Measurements from ENCODE around the gene ISLR2. TPM values are rescaled to one million over a fixed set of nuclear protein-coding genes. Genes with fewer than 3 reads are reported as not detected.
A peak's percentile ranks its signal among the peaks of the same experiment; 100 is the strongest.

The ISLR2 gene
- total RNA-seq, 1 experiment from 2014 or later, result 0.17 TPM

DNA sequence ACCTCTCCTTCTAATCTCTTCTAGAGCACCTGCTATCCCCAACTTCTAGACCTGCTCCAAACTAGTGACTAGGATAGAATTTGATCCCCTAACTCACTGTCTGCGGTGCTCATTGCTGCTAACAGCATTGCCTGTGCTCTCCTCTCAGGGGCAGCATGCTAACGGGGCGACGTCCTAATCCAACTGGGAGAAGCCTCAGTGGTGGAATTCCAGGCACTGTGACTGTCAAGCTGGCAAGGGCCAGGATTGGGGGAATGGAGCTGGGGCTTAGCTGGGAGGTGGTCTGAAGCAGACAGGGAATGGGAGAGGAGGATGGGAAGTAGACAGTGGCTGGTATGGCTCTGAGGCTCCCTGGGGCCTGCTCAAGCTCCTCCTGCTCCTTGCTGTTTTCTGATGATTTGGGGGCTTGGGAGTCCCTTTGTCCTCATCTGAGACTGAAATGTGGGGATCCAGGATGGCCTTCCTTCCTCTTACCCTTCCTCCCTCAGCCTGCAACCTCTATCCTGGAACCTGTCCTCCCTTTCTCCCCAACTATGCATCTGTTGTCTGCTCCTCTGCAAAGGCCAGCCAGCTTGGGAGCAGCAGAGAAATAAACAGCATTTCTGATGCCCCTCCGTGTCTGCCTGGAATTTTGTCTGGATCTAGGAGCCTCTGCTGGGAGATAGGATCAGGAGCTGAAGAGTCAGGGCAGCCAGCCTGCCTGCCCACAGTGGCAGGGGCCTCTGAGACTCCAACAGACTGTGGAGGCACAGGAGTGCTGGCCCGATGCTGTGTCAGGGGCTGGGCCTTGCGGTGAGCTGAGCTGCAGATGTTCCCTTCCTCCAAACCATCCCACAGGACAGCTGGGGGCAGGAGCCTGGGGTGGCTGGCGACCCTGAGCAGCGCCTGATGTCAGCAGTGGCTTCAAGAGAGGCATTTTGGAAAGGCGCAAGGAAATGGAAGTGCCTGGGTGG, 46.2 kb downstream of the ISLR2 start:
- DNase-seq (ENCODE audit: low read depth), result no peak

DNA sequence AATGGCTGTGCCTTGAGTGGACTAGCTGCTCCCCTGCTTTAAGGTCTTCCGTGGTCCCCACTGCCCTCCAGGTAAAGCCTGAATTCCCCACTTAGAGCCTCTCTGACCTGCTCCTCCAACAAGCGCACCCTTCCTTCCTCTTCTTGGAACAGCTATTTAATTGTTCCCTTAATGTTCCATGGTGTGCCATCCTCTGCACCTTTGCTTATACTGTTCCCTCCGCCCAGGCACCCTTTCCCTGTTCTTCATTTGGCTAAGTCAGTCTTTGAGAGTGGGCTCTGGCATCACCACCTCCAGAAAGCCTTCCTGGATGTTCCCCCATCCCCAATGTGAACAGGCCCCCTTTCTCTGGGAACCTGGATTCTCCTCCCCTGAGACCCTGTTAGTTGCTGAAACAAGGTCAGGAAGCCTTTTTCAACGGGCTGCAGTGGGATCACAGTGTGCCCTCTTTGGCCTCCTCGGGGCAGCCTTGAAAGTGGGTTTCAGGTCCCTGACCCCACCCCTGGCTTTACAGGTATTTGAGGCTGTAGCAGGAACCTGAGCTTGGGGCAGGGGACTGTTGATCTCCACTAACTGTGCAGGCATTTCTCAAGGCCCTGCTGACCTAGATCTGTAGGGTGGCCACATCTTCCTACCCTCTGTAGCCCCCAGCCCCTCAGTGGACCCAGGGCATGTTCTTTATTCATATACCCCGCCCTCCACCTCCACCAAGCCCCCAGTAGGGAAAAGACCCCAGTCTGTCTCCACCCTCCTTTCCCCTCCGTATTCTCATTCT, 48.1 kb downstream of the ISLR2 start:
- DNase-seq (ENCODE audit: low read depth), result no peak

DNA sequence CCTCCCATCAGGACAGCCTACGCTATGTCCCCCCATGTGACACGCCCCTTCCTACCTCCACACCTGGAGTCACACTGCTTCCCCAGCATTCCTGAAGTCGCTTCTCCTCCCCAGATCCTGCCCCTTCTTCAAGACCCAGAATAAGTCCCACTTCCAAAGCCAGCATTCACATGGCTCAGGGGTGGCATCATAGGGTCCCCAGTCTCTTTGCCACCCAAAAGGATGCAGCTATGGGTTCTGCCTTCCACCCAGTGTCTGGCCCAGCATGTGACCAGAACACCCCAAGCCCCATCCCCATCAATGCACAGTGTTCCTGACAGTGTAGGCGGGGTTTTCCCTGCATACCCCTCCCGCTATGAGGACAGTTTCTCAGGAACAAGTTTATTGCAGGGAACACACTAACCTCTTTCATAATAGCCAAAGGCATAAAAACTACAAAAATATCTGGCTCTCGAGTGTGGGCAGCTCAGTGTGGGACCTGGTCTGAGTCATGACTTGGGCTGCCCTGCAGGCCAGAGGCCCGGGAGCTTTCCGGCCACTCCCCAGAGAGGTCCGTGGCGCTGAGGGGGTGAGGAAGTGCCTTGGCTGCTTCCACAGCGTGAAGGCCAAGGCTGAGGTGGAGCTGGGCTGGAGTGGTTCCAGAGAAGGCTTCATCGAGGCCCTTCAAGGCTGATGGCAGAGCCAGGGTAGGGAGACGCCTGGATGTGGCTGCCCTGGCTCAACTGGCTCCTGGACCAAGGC, 48.9 kb downstream of the ISLR2 start:
- peak; percentile 98 for DNase-seq (ENCODE audit: low read depth)

DNA sequence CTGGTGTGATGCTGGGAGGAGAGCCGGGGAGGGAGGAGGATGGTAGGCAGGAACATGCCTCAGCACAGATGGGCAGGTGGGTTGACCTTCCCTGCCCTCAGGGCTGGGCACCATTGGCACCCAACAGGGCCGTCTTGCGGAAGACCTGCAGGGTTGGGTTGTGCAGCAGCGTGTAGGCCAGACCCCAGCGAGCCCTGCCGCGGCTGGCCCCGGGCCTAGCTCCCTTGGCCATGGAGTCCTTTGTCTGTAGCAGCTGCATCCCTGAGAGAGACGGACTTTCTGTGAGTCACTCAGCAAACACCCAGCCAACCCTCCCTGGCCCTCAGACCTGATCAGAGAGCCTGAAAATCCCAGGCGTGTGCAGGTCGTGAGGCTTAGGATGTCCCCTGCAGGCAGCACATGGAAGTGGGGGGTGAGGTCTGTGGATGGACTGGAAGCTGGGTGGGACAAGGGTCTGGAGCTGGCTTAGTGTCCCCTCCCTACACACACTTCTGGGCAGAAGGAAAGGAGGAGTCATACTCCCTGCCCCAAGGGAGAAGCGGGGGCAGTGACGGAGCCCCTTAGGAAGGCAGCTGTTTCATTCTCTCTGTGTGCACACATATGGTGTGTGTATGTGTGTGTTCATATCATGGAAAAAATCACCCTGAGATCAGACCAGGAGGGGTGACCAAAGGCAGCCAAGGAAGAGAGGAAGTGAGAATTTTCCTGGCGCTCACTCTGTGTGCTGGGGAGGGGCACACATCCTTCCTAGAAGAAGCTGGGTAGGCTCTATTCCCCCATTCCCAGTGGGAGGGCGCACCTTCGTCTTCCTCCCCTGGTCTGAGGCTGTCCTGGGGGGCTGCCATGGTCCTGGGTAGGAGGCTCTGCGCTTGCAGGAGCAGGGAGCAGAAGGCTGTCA, 49.8 kb downstream of the ISLR2 start:
- peak; percentile 38 for DNase-seq (ENCODE audit: low read depth)

DNA sequence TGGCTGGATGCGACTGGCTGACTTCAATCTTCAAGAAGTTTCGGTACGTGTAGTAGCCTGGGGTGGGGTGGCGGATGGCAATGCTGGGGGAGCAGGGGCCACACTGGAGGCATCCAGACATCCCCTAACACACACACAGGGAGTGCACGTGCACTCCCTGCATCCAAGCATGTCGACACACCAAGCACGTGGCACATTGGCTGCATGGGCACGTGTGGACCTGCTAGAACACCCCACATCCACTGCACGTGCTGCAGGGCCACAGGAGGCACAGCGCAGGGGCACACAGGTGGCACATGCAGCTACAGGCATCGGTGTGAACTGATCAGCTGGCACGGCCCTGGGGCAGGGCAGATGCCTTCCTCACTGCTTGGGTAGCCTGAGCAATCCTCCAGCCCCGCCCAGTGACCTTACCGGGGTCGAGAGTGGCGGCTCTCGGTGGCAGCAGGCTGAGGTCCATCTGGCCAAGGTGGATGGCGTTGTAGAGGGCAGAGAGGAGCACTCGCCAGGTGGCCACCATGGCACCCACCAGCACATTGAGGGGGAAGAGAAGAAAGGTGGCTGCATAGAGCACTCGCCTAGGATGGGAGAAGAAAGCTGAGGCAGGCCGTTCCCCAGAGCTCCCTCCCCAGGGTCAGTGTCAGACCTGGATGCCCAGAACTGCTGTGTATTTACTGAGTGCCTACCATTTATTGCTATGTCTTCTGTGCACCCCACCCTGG, 50.7 kb downstream of the ISLR2 start:
- DNase-seq (ENCODE audit: low read depth), result no peak

DNA sequence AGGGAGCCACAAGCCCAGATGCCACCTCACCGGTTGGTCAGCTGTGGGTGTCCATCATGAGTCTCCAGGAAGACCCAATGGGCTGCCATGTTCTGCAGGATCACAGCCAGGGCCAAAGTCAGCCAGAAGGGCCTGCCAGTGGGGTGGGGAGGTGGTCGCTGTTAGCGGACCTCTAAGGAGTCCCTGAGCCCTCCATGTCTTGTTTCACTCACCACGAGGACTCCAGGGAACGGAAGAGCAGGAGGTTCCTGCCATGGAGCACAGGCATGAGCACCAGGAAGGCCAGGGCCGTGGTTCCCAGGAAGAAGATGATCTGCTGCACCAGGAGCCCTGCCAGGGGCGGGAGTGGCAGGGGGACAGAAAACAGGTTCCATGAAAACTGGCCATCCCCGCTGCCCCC, 51.7 kb downstream of the ISLR2 start:
- no peak for DNase-seq (ENCODE audit: low read depth)

DNA sequence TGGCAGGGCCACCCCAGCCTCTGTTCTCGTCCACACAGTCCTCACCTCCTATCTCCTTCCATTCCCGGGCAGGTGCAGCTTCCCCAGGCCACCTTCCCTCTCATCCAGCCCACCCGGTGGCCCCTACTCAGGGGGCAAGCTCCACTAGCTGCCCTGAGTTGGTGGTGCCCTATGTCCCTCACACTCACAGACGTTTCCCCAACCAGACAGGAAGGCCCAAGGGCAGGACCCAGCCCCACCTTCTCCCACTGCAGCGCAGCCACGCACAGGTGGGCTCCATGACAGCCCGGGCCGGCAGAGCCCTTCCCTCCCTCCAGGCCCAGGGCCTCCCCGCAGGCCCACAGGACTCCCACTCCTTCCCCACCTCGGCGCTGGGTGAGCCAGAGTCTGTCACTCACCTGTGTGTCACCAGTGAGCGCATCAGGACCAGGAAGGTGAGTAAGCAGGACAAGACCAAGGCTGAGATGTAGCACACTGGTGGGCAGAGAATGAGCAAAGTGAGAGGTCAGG, 54.3 kb downstream of the ISLR2 start:
- DNase-seq (ENCODE audit: low read depth), result no peak

DNA sequence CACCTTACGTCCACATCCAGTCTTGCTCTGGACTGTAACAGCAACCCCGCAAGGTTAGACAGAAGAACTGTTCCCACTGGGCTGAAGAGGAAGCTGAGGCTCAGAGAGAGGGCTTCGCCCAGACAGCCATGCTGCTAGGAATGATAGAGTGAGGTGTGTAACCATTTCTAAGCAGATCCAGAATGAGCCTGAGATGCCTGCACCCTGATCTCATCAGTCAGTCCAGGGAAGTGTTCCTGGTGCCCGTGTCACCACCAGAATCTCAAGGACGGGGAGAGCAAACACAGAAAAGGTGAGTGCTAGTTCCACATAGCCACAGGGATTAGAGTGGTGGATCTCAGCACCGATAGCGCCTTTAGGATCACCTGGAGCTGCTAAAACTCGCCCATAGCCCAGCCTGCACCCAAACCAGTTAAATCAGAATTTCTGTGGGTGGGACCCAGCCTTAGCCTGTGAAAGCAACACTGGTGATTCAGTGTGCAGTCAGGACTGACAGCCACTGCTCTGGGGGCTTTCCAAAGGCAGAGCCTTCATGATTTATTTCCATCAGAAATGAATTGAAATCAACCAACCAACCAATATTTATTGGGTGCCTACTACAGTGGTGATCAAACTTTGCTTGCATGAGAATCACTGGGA, 55.4 kb downstream of the ISLR2 start:
- DNase-seq (ENCODE audit: low read depth), result no peak

Other genes starting within 250 kb of the ISLR2 start
- 120 and 189 TPM in 2 replicates for gene LOXL1, start 204.1 kb upstream of the ISLR2 start, total RNA-seq (2014; rRNA removed; shearing (Covaris generic))
- 12.5 and 19.9 TPM in 2 replicates for gene STOML1, start 138.3 kb upstream of the ISLR2 start, total RNA-seq (2014; rRNA removed; shearing (Covaris generic))
- 24.5 and 74.6 TPM in 2 replicates for gene PML, start 135.9 kb upstream of the ISLR2 start, total RNA-seq (2014; rRNA removed; shearing (Covaris generic))
- gene GOLGA6A, start 48.0 kb upstream of the ISLR2 start, total RNA-seq (2014; rRNA removed; shearing (Covaris generic)), result not detected in 2 replicates
- not detected in 2 replicates for gene ISLR, start 43.1 kb downstream of the ISLR2 start, total RNA-seq (2014; rRNA removed; shearing (Covaris generic))
- gene STRA6, start 72.2 kb downstream of the ISLR2 start, total RNA-seq (2014; rRNA removed; shearing (Covaris generic)), result 1.5 and 3.5 TPM in 2 replicates
- 0.22 TPM in 1 of 2 replicates, not detected in the other for gene CCDC33, start 105.7 kb downstream of the ISLR2 start, total RNA-seq (2014; rRNA removed; shearing (Covaris generic))
- gene CYP11A1, start 237.1 kb downstream of the ISLR2 start, total RNA-seq (2014; rRNA removed; shearing (Covaris generic)), result 0.07 and 0.10 TPM in 2 replicates

Data from M059J (cell line).